Activated CD8-positive, alpha-beta memory T cell treated with anti-CD3 and anti-CD28 coated beads for 48 hours (primary cell): ENCODE results near the gene BCL11A.

Source experiments
- DNase-seq, 3 experiments: peaks; one replicate each; pipeline ENCODE4 v3.0.0-alpha.2; 2020; ENCODE audit warnings: low read depth in 2 of 3, low spot score in 2 of 3

BCL11A gene

DNA sequence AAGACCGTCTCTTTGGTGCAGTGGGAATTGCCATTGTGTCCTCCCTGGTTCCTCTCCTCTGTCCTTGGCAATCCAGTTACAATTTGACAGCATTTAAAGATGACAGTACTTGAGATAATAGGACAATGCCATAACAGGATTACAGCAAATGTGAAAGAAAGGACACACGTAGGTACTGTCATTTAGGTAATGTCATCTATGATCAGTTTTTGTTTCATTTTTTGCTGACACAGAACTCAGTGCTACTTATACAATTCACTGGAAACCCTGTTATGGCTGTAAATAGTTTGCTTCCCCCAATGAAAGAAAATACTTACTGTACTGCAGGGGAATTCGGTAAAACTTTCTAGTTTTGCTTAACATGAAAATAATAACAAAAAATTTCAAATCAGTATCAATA, 65.2 kb downstream of the BCL11A start:
- no peak for DNase-seq

DNA sequence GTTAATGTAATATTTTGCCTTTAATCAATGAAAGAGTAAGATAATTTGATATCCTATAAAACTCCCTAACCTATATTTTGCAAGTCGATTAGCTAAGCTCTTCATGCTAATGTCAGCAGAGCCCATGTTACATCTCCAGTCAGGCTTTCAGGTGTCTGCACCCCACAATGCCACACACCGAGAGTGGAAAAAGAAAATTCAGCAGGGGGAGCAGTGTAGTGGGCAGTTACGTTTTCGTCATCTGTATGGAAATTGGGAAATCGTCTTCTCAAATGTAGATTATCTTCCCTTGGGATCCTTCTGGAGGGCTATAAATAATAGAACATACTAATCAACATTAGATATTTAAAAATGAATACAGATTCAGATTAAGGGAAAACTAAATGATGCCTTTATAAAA, 66.3 kb downstream of the BCL11A start:
- no peak for DNase-seq

DNA sequence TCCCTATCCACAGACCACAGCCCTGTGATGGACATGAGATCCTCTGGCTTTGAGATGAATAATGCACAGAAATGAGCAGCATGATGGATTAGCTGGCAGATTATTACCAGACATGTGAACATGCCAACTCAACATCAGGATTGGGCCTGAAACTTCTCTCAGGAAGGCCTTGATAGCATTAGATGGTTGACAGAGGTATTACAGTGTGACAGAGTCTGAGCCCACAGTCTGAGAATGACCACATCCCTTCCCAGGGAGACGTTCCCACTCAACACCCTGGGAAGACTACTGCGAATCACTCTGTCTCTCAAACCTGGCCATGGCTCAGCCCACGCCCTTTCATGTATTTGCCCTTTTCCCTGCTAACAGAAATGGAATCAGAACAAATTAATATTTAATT, 66.9 kb downstream of the BCL11A start:
- DNase-seq, result no peak

DNA sequence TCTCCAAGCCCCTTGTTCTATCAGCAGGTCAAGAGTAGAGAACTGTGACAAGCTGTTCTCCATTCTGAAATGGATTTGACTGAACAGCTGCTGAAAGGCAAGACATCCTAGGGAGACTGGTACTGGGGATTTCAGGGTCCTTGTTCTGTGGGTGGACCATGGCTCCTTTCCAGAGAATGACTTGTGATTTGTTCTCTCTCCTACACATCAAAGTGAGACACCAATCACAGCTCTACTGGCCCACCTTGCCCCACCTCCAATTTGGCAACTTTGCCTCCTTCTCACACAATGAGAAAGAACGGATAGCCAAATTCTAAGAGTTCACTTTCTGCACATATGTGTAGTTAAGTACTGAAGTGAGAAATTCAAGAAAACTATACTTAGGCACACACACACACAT, 67.4 kb downstream of the BCL11A start:
- DNase-seq, result no peak

DNA sequence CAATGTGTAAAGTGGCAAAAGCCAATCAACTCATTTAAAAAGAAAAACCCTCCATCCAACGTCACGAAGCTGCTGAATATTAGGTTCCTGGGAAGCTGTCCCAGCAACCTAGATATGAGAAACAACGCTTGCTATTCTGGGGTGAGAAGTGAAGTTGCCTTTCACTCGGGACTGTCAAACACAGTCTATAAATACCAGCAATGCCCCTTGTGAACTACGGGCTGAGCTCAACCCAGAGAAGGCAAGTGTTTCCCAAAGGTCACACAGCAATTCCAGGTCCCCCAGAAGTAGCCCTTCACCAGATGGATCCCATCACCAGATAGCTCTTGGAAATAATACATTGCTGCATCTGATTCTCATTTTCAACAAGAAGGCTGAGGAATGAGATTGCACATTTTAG, 67.9 kb downstream of the BCL11A start:
- DNase-seq, result no peak

DNA sequence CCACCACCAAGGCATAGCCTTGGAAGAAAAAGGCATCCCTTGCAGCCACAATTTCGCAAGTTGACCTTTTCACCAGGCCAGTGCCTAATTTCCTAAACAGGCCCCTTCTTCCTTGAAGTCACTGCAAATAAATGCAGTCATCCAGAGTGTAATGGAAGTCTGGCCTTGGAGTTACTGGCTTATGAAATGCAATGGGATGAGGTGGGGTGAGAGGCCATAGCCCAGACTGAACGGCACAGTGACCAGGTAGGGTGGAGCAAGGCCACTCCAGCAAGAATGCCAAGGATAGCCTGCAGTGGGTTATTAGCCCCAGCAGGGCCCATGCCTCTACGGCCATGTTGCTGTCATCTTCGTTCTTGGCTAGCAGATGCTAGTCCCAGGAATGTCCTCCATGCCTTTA, 68.4 kb downstream of the BCL11A start:
- no peak for DNase-seq

DNA sequence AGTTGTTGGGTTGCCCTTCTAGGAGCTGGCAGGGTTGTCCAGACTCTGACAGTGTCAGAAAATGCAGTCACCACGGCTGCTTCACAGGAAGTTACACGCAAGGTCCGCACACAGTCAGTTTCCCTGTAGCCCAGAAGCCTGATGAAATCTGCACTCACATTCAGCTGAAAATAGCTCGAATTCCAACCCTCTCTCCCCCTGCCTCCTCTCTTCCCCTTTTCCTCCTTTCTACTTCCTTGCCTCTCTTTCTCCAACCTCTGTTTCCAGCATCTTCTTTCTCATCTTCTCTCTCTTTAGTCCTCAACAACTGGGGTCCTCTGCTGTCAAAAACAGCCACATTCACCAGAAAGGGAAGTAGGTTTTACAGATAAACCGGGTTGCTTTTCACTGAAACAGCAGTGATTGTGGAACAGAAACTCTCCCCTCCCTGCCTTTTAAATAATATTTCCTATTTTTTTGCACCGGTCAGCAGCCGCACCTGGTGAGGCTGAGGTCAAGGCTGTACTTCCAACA, 69.3 kb downstream of the BCL11A start:
- no peak for DNase-seq

DNA sequence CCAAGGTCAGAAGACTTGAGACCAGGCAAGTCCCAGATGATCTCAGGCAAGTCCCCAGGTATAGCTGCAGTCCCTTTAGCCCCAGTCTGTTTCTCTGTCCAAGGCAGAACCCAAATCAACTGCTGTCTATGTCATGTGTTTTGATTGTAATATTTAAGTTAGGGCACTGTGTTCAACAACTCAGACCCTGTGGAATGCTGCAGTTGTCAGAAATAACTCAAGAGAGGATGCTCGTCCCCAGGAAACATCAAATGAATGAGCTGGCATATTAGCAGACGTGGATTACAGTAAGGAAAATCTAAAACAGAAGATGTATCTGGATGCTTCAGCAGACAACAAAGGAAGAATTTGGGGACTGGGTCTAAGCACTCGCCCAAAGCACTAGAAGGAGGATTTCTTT, 70.1 kb downstream of the BCL11A start:
- no peak for DNase-seq

DNA sequence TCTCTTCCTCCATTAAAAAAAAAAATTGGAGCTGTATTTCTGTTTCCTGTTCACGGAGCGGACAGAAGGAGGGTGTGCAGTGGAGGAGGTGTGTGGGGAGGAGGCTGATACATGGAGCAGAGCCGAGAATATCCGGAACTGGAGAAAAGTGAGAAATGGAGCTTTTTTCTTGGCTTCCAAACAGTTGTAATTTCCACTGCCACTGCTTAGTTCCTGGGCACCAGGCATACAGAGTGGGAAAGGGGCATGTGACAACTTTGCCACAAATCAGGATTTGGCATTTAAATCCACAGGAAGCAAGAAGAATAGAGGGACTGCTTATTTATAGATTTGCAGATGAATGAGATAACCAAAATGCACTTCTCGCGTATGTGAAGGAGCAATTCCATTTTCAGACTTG, 71.2 kb downstream of the BCL11A start:
- no peak for DNase-seq

DNA sequence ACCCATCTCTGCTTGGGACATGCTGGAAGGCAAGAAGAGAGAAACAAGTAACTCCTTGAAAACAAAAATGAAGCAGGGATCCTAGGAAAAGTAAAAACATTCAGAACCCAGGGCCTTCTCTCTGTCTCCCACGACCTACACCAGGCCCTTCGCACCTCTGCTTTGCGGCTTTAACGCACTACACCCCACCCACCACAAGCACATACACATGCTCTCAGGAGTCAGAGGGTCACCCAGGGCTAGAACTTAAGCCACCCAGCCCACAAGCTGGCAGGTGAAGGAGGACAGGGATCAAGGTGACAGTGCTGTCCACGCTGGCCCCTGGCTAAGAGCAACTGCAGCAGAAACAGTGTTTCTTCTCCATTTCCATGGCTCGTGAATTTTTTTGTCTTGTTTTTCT, 72.2 kb downstream of the BCL11A start:
- DNase-seq, result no peak

DNA sequence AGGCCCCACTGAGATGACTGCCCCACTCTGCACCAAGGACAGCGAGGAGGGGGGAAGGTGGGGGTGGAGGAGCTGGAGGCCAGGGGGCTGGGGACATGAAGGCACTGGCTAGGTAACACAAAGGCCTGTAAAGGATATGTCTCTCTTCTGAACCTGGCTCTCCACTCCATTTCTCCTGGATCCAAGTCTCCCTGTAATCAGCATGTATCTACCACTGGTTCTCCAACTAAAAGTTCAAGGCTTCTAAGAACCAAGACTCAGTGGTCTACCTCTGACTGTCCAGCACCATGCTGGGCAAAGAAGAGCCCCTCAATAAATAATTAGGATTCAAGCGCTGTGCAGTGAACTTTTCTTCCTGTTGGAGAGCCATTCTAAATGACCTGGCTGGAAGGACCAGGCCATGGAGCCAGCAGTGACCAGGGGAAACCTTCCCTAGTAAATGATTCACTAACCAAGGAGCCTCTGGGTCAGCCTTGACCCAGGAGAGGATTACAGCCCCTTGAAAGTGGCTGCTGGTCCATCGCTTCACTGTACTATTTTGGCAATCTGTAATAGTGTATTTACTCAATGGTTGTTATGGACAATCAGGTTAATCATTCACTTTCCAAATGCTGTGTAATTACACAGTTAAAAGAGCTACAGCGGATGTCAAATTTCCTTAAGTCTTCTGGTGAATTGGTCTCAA, 73.2 kb downstream of the BCL11A start:
- DNase-seq, result no peak

DNA sequence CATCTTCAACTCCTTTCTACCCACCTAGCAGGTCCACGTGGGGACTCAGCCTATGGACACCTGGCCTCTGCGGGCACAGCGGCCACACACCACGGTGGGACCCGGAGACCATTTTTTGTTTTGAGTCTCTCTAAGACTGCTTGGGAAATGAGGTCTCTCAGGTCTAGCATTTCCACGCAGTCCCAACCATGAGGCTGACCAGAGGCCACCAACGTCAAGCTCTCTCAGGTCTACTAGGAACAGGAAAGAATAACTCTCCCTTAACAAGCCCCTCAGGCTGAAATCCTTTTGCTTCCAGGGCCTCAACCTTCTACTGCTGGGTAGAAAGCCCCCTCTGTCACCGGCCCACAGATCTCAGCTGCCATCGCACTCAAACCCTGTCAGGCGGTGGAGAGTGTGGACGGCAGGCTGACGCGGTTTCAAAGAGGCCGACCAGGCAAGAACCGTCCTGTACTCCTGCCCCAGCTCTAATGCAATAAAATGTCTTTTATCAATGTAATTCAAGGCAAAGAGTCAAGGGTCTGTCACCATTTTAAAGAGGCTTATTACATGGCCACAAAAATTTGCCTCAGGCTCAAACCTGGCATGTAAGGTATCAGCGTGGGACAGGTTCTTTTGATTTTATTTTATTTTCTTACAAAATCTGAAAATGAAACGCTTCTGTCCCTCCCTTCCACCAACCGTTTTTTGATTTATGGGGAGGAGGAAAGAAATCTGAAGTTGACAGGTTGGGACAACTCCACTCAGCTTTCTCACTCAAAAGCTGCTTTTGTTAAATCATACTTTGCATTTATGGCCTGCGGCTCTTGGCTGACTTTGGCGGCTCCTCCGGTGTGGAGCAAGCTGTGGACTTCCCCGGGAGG, 74.0 kb downstream of the BCL11A start:
- no peak for DNase-seq

DNA sequence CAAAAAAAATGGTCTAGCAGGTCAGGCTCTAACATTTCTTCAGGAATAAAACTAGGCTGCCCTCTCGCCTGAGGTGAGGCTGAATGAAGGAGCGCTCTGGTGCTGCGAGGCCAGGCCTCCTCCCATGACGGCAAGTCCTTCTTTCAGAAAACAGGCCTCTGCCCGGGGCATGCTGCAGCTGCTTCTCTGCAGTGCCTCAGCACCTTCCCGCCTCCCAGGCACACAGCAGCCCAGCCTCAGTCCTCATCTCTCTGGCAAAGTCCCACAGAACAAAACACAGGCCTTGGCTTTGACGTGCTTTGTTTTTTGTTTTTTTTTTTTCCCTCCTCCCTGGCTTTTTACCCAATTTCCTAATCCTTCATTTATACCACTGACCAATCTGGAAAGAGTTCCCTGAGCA, 74.8 kb downstream of the BCL11A start:
- DNase-seq, result no peak

DNA sequence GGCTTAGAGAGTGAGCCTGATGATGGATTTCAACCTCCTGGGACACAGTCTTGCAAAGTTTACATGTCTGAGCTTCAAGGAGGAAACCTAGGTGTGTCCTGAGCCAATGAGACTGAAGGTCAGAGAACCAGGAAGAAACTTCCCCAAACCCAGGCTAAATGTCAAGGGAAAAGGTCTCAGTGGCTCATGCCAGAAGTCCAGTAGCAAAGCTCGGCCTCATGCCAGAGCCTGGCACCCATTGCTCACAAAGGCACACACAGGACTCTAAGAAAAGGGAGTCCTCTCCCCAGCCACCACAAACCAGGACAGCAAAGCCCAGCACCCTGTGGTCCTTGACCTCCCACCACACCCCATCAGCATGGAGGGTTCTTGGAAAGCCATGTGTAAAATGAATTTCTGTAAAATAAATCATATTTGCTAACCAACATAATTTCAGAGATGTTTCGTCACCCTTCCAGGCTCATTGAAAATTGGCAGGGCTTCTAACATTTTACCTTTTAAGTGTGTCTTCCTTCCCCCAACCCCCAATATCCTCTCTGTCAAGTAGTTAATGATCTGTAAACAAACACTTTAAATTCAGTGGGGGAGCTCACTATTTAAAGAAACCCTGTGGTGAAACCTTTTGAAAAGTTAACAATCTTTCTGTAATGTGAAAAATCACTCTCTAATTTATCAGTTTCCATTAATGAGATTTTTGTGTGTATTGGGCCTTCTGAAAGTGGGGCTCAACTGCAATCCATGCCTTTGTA, 77.1 kb downstream of the BCL11A start:
- DNase-seq, result no peak

DNA sequence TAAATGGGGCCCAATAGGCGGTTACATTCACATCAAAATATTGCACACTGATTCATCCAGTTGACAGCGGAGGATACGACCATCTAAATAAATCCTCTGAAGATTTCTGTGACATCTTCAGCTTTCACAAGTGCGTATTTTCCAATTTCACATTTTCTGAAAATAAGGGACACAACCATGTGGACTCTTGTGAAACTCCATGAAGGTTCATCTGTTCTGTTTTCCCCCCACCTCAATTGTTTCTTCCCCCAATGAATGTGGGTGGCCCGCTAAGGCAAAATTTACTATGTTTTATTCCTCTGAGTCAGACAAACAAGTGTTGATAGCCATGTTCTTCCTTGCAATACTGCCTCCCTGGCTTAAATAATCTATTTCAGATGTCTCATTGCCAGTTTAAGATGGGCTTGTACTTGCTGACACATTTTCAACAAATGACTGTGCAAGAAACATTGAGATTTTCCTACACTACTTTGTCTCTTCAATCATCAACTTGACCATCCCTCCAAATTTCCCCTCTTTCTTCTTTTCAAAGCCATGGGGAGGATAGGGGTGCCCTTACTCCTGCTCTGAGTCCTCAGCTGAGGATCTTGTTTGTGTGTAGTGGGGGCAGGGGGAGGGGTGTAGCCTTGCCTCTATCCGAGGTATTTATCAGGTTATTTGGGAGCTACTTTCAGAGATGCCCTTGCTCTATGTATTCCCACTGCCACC, 78.2 kb downstream of the BCL11A start:
- no peak for DNase-seq

DNA sequence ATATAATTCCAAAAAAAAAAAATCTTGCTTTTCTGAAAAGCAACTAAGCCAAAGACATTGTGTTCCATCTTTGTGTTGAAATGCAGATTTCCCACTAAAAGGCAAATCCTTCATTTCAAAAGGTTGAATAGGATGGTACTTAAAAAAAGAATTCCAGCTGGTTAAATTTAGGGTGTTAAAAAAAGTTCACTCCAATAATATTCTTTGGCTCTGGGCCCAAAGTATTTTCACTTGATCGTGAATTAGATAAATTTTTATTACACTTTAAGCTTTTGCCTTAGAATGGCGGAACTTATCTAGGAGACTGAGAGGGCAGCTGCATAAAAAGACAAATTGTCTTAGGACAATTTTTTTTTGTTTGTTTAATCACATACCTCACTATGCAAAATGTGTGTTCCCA, 79.2 kb downstream of the BCL11A start:
- DNase-seq, result no peak

DNA sequence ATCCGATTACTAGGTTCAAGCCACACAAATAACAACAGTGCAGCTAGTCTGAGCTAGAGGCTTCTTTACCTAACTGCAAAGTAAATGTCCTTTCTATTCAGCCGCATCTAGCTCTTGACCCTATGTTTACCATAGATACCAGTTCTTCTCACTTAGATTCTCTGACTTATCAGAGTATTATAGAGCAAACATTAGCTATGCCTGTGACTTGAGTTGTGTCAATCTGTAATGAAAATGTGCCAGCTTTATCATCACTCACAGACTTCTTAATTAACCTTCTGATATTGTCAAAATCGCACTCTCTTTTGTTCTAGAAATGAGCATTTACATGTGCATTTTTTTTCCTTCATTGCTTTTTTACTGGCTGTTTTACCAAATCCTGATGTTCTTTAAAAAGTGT, 79.9 kb downstream of the BCL11A start:
- no peak for DNase-seq

DNA sequence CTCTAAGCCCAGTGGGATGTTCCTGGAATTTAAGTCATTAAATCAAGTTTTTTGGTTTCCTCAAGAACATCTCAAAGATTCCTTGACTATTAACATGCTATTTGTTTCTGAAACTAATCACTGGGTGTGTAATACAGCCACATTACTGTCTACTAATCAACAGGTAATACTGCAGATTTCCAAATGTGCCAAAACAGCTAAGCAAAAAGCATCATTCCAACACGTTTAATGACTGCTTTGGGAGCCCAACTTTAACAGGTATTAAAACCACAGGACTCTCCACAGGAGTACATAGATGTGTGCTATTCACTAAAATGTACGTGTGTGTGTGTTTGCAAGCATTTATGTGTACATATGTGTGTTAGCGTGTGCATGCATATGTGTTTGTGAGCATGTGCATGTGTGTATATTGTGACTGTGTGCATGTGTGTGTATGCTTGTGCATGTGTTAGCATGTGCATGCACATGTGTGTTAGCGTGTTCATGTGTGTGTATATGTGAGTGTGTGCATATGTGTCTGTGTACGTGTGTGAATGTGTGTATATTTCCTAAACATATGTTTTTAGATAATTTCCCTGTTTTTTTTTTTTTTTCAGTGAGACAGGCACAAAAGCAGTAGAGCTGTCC, 80.7 kb downstream of the BCL11A start:
- DNase-seq, result no peak

DNA sequence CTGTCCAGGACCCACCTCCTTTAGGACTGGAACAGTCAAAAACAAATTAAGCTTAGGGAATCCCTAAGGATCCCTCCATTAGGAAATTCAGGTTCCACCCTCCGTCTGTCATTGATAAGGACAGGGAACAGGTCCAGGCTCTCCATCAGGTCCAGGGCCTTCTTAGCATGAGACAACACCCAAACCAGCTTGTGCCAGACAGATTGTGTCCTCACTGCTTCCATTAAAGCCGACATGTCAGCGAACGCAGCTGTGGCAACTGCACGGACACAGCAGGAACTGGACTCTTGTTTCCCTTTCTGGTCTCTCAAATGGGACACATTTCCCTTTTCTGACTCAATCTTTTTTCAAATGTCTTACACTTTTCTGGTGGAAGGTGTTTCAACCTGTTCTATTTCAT, 81.4 kb downstream of the BCL11A start:
- no peak for DNase-seq

DNA sequence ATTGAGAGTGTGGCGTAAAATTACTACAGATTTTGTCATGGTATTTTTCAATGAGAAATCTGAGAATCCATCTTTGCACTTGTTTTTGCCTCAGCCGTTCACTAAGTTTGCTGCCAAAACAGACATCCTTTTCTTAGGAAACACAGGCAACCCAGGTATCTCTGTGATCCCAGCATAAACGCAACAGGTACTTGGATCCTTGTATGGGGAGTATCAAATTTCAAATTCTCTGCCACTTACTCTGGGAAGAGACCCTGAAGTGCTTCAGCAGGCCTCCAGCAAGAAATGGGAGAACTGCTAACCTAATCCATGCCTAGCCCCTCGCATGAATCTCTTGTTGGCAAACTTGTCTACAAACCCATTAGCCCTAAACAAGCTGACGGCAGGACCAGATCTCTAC, 83.1 kb downstream of the BCL11A start:
- DNase-seq, result no peak
